Stimulated activated CD8-positive, alpha-beta memory T cell treated with anti-CD3 and anti-CD28 coated beads, Interleukin-4, amount 100 ng/mL, for 24 hours (primary cell): ENCODE measurements around the gene SMPX.
A peak's percentile ranks its signal among the peaks of the same experiment; 100 is the strongest.
"Not testable (repeated sequence)": the region's sequence is repeated elsewhere in the genome, so short reads cannot be mapped to it uniquely, and the experiment has no call there.

Source experiments
- DNase-seq: peaks from one replicate; pipeline ENCODE4 v3.0.0-alpha.2; 2020; ENCODE audit warnings: low read depth

The SMPX gene

GRCh38 chrX:21757960-21758359 lies at the start of gene SMPX:
Gene SMPX (minus strand): TSS chrX:21758116. CDS start chrX:21754290, 3,826 bp downstream.
- DNase-seq: no peak

GRCh38 chrX:21806691-21807090 lies 48.8 kb upstream of the SMPX start:
- no peak for DNase-seq

- no peak for DNase-seq
Observed at GRCh38 chrX:21802839-21803238, 44.9 kb upstream of the SMPX start.

GRCh38 chrX:21802054-21802670 lies 44.2 kb upstream of the SMPX start:
- DNase-seq: no peak

- no peak for DNase-seq
Observed at GRCh38 chrX:21800344-21800770, 42.4 kb upstream of the SMPX start.

- no peak for DNase-seq
Observed at GRCh38 chrX:21799767-21800166, 41.9 kb upstream of the SMPX start.

GRCh38 chrX:21798677-21799219 lies 40.8 kb upstream of the SMPX start:
- DNase-seq: no peak

- DNase-seq: no peak
Observed at GRCh38 chrX:21781976-21782375, 24.1 kb upstream of the SMPX start.

GRCh38 chrX:21781525-21781924 lies 23.6 kb upstream of the SMPX start:
- no peak for DNase-seq

- no peak for DNase-seq
Observed at GRCh38 chrX:21779095-21779494, 21.2 kb upstream of the SMPX start.

- no peak for DNase-seq
Observed at GRCh38 chrX:21778236-21778635, 20.3 kb upstream of the SMPX start.

GRCh38 chrX:21775128-21775527 lies 17.2 kb upstream of the SMPX start:
- not testable (repeated sequence) for DNase-seq

- not testable (repeated sequence) for DNase-seq
Observed at GRCh38 chrX:21773036-21773435, 15.1 kb upstream of the SMPX start.

- DNase-seq: no peak
Observed at GRCh38 chrX:21770631-21771321, 12.9 kb upstream of the SMPX start.

- DNase-seq: no peak
Observed at GRCh38 chrX:21766101-21766500, 8.2 kb upstream of the SMPX start.

- no peak for DNase-seq
Observed at GRCh38 chrX:21764008-21764407, 6.1 kb upstream of the SMPX start.

GRCh38 chrX:21758488-21758887 lies 572 bp upstream of the SMPX start:
- DNase-seq: no peak

GRCh38 chrX:21756785-21757529 lies 959 bp downstream of the SMPX start:
- no peak for DNase-seq

GRCh38 chrX:21749924-21750323 lies 8.0 kb downstream of the SMPX start:
- DNase-seq: no peak

- DNase-seq: no peak
Observed at GRCh38 chrX:21748235-21748634, 9.7 kb downstream of the SMPX start.

- no peak for DNase-seq
Observed at GRCh38 chrX:21747558-21747957, 10.4 kb downstream of the SMPX start.

- peak; percentile 12 for DNase-seq
Observed at GRCh38 chrX:21745756-21746155, 12.2 kb downstream of the SMPX start.

GRCh38 chrX:21744721-21745120 lies 13.2 kb downstream of the SMPX start:
- DNase-seq: no peak
